ENCODE results near the gene TRAPPC3L. TPM values are rescaled to one million over a fixed set of nuclear protein-coding genes. Genes with fewer than 3 reads are reported as not detected.

The TRAPPC3L gene
- total RNA-seq, 3 donors from 2014 or later: 0.80 TPM; not detected in 2

DNA sequence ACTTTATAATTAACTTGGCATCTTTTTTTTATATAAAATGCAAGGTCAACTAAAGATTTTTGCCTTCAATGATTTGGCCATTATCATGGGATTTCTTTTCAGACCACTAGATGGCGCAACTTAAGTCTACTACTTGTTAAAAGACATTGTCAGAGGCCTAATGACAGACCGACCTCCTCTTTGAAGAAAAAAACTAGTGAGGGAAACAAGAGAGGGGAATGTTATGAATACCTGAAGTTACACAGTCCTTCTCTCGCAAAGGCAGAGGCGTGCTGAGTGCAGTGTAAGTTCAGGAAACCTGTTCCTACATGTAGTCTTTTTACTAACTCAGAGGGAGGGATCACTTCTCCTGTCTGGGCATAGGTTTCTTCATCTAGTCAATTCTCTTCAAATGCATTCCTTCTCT, 9.3 kb downstream of the TRAPPC3L start:
- no peaks in the 10 kb centered on the region for H3K27me3 ChIP-seq
- intact Hi-C loops (cut with DNase I; ENCODE audit: low total_unique reads): no loop called here
- TF ChIP-seq POLR2AphosphoS5 (IDR thresholded peaks at IDR 0.05) (no peak), POLR2A (IDR thresholded peaks at IDR 0.05) (no peak)
- TF ChIP-seq, protein P1, sequence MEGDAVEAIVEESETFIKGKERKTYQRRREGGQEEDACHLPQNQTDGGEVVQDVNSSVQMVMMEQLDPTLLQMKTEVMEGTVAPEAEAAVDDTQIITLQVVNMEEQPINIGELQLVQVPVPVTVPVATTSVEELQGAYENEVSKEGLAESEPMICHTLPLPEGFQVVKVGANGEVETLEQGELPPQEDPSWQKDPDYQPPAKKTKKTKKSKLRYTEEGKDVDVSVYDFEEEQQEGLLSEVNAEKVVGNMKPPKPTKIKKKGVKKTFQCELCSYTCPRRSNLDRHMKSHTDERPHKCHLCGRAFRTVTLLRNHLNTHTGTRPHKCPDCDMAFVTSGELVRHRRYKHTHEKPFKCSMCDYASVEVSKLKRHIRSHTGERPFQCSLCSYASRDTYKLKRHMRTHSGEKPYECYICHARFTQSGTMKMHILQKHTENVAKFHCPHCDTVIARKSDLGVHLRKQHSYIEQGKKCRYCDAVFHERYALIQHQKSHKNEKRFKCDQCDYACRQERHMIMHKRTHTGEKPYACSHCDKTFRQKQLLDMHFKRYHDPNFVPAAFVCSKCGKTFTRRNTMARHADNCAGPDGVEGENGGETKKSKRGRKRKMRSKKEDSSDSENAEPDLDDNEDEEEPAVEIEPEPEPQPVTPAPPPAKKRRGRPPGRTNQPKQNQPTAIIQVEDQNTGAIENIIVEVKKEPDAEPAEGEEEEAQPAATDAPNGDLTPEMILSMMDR (IDR thresholded peaks at IDR 0.05): peak in 2 of 3 donors; percentile 50 to 65
- H3K36me3 ChIP-seq: no peaks in the 10 kb centered on the region
- no peaks in the 10 kb centered on the region for H3K4me1 ChIP-seq
- DNase-seq (ENCODE audit: low spot score in 2 of 2): no peak
- H3K9me3 ChIP-seq: no peaks in the 10 kb centered on the region
- no peak overlapping the region for H3K4me3 ChIP-seq
- no peak overlapping the region for H3K27ac ChIP-seq

DNA sequence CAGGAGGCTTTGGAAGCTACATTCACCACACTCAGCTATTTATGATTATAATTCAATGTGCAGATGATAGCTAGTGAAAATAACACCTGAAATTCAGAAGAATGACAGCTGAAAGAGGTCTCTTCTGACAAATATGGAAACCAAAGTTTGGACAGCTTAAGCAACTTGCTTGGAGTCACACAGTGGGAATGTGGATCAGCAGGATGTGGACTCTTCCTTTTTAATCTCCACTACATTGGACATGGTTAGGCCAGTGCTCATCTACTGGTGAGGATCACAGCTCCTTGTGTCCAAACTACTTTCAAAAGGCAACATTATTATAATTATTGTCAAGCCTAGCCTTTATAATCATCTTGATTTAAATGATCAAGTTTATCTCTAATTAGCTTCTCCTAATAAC, 10.4 kb downstream of the TRAPPC3L start:
- TF ChIP-seq, protein P1 (IDR thresholded peaks at IDR 0.05): no peak
- TF ChIP-seq POLR2AphosphoS5 (IDR thresholded peaks at IDR 0.05) (no peak), POLR2A (IDR thresholded peaks at IDR 0.05) (no peak)
- H3K9me3 ChIP-seq: no peaks in the 10 kb centered on the region
- H3K4me1 ChIP-seq: no peaks in the 10 kb centered on the region
- H3K27ac ChIP-seq: no peak overlapping the region
- intact Hi-C loops (cut with DNase I; ENCODE audit: low total_unique reads): no loop called here
- no peaks in the 10 kb centered on the region for H3K36me3 ChIP-seq
- no peak overlapping the region for H3K4me3 ChIP-seq
- DNase-seq (ENCODE audit: low spot score in 2 of 2): no peak
- no peaks in the 10 kb centered on the region for H3K27me3 ChIP-seq

DNA sequence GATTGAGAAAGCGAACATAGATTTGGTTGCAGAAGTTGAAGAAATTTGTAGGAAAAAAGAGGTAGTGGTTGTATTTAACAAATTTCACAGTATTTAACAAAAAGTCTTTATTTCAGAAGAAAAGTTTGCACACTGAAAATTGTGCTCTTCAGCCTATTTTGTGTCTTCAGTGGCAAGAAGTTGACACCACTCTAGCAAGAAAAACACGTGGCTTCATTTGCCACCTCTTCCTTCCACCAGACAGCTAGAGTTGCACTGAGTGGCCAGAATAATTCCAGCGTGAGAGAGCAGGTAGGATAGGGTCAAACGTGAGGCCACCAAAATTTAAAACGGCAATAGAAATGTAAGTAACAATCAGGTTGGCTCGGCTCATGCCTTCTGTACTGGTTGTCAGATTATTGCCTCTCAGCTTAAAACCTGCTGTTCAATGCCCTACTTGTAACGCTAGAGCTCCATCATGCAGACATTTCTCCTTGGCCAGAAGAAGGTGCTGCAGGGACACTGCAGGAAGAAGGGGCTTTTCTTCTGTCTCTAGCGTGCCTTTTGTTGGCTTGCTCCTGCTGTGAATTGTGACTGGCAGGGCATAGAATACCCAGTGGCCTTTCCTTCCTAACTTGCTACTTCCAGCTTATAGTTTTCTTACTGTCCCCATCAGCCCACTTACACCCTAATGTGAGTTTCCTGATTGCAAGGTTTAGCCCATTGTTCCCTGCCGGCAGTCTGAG, 12.1 kb downstream of the TRAPPC3L start:
- H3K27ac ChIP-seq: no peak overlapping the region

DNA sequence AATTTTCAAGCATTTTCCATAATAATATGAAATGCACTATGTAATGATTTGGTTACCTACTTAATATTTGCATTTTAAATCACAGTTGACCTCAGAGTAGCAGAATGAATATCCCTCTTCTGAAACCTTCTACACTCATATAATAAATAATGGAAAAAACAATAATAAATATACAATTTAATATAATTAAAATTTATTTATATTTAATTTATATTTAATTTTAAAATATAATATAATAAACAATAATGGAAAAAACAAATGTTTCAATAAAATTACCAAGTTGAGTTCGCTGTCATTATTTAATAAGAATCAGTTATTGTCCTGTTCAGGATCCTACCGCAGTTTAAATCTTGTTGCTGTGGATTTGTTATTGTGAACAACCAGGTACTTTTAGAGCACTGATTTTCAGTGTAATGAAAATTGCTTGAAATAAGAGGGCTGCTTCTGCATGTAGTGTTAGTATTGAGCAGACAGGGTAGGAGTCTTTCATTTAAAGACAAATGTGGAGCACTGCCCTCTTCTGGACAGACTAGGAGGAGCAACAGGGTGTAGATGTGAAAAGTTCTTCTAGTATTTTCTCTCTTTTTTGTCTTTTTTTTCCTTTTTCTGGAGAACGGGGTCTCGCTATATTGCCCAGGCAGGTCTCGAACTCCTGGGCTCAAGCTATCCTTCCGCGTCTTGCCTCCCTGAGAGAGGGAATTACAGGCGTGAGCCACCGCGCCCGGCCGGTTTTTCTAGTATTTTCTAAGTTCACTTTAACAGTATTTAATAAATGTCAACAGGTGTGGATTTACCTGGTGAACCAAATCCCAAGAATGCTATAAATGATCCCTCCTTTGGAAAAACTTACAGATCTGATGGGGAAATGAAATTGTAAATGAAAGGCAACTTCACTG, 13.6 kb downstream of the TRAPPC3L start:
- no peaks in the 10 kb centered on the region for H3K36me3 ChIP-seq
- H3K27me3 ChIP-seq: no peaks in the 10 kb centered on the region
- H3K4me3 ChIP-seq: no peak overlapping the region
- intact Hi-C loops (cut with DNase I; ENCODE audit: low total_unique reads): loop anchor here (1.0 kb wide), 1 partner anchor 10 kb away; no protein-coding TSS in a partner anchor
- no peak for DNase-seq (ENCODE audit: low spot score in 2 of 2)
- H3K27ac ChIP-seq: no peak overlapping the region
- H3K9me3 ChIP-seq: no peaks in the 10 kb centered on the region
- TF ChIP-seq POLR2A (IDR thresholded peaks at IDR 0.05) (no peak), POLR2AphosphoS5 (IDR thresholded peaks at IDR 0.05) (no peak)
- TF ChIP-seq, protein P1 (IDR thresholded peaks at IDR 0.05): peak; percentile 47 to 67 (median 67)
- H3K4me1 ChIP-seq: no peaks in the 10 kb centered on the region

More for the DNA sequence above, 12.1 kb downstream of the TRAPPC3L start:
- Histone ChIP-seq H3K4me1 (no peaks in the 10 kb centered on the region), H3K27me3 (no peaks in the 10 kb centered on the region), H3K9me3 (no peaks in the 10 kb centered on the region), H3K4me3 (no peak overlapping the region), H3K36me3 (no peaks in the 10 kb centered on the region)
- TF ChIP-seq POLR2AphosphoS5 (IDR thresholded peaks at IDR 0.05): no peak
- TF ChIP-seq, protein P1 (IDR thresholded peaks at IDR 0.05): no peak
- no peak for TF ChIP-seq POLR2A (IDR thresholded peaks at IDR 0.05)
- intact Hi-C loops (cut with DNase I; ENCODE audit: low total_unique reads): no loop called here
- DNase-seq (ENCODE audit: low spot score in 2 of 2): no peak

DNA sequence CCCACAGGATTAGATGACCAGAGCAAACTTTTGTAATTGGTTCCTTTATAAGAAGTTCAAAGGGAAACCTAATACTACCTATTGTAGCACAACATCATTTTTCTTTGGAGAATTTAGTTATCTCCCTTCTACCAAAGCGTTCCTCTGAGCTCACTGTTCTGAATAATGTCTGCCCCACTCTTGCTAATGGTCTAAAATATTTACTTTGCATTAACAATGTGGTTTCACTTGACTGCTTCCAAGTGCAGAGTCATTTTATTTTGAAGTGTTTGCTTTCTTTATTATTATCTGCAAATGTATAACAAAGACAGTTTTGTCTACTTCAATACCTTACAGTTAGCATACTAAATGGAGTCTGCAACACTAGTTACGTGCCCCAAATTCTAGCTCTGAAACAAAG, 15.0 kb downstream of the TRAPPC3L start:
- intact Hi-C loops (cut with DNase I; ENCODE audit: low total_unique reads): no loop called here
- no peaks in the 10 kb centered on the region for H3K27me3 ChIP-seq
- no peak overlapping the region for H3K27ac ChIP-seq
- H3K4me1 ChIP-seq: no peaks in the 10 kb centered on the region
- DNase-seq (ENCODE audit: low spot score in 2 of 2): no peak
- no peak for TF ChIP-seq POLR2A (IDR thresholded peaks at IDR 0.05)
- TF ChIP-seq, protein P1 (IDR thresholded peaks at IDR 0.05): no peak
- TF ChIP-seq POLR2AphosphoS5 (IDR thresholded peaks at IDR 0.05): no peak
- H3K36me3 ChIP-seq: no peaks in the 10 kb centered on the region
- no peaks in the 10 kb centered on the region for H3K9me3 ChIP-seq
- no peak overlapping the region for H3K4me3 ChIP-seq

Data from breast epithelium (tissue), 4 donors.